ENCODE data around the gene FAU.
A peak's percentile ranks its signal among the peaks of the same experiment; 100 is the strongest.

FAU gene

DNA sequence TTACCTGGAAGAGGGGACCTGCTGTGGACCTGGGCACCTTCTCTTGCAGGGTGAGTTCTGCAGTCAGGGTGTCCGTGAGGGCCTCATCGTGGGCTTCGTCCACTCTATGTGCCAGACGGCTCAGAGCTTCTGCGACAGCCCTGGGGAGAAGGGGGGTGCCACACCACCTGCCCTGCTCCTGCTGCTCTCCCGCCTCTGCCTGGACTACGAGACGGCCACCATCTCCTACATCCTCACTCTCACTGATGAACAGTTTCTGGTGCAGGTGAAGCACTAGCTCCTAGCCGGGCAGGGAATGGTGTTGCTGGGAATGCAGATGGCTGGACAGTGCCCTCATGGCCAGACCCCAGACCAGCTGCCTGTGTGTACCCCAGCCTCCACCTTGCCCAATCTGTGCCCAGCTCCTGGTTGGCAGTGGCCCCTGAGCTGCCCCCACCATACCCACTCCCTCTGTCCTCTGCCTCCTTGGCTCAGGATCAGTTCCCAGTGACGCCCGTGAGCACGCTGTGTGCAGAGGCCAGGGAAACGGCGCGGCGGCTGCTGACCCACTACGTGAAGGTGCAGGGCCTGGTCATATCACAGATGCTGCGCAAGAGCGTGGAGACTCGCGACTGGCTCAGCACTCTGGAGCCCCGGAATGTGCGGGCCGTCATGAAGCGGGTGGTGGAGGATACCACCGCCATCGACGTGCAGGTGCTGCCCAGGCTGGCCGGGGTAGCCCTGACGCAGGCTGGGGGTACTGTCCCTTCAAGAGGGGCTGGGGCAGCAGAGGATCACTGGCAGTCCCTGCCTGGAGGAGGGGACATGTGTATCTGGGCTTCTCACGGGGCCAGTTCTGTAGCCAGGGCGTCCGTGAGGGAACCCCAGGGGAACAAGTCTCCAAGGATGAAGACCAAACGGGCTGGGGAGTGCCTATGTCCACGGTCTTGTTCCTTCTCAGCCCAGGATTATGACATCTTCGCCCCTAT is 12.4 kb downstream of the FAU start:
- FAIRE-seq (no peak), DNase-seq (ENCODE audit: insufficient read length, low spot score) (no peak)

DNA sequence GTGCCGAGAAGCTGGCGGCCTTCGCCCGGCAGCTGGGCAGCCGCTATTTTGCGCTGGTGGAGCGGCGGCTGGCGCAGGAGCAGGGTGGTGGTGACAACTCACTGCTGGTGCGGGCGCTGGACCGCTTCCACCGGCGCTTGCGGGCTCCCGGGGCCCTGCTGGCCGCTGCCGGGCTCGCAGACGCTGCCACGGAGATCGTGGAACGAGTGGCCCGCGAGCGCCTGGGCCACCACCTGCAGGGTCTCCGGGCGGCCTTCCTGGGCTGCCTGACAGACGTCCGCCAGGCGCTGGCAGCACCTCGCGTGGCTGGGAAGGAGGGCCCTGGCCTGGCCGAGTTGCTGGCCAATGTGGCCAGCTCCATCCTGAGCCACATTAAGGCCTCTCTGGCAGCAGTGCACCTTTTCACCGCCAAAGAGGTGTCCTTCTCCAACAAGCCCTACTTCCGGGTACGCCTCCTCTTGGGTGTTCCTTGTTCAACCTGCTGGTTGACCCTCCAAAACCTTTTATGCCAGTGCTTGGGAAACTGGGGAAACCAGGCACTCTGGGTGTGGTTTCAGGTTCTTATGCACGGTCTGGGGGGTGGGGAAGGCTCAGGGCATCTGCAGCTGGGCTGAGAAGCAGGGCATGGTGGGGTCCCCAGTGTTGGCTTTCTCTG is 13.3 kb downstream of the FAU start:
- DNase-seq (ENCODE audit: insufficient read length, low spot score) (no peak), FAIRE-seq (no peak)

DNA sequence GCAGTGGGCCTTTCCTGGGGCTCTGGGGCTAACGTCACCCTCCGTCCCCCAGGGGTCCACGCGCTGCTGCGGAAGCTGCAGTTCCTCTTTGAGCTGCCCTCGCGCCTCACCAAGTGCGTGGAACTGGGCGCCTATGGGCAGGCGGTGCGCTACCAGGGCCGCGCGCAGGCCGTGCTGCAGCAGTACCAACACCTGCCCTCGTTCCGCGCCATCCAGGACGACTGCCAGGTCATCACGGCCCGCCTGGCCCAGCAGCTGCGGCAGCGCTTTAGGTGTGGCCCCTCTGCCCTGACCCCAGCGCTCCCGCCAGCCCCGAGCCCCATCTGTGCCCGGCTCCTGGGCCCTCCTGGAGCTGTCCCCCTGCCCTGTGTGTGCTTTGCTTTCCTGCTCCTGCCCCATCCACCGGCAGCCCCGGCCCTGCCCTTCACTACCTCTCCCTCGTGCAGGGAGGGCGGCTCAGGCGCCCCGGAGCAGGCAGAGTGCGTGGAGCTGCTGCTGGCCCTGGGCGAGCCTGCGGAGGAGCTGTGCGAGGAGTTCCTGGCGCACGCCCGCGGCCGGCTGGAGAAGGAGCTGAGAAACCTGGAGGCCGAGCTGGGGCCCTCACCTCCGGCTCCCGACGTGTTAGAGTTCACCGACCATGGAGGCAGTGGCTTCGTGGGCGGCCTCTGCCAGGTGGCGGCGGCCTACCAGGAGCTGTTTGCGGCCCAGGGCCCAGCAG is 14.0 kb downstream of the FAU start:
- DNase-seq (ENCODE audit: insufficient read length, low spot score) = no peak
- no peak for FAIRE-seq

DNA sequence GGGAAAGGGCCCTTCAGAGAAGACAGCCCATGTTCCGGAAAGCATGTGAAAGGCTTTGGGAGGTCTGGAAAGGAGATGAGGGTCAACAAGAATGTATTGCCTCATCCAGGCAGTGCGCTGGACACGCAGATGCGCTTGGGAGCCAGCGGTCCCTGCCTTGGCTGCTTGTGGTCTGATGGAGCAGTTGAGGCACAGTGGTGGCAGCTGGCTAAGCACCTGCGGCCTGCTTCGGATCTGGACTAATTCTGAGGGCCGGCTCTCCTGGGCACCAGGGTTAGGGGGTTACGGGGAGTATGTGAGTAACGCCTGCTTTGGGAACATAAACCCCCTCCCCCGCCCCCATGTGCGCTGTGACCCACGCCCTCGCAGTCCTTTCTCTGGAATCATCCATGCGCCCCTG is 14.9 kb downstream of the FAU start:
- DNase-seq (ENCODE audit: insufficient read length, low spot score) = no peak
- no peak for FAIRE-seq

DNA sequence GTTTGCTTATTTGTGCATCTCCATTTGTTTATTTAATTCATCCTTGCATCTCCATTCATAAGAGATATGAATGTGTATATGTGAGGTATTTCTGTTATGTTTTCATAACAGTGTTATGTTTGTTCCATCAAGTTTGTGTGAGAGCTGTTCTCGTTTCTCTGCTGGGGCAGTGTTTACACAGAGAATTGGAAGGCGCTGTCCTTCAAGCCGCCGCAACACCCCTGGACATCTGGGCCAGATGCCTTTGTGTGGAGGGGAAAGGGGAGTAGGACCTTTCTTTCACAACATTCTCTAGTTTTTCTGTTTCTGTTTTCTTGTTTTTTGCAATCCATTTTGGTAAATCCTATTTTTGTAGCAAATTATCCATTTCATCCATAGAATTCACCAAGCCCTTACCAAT is 17.3 kb downstream of the FAU start:
- FAIRE-seq (no peak), DNase-seq (ENCODE audit: insufficient read length, low spot score) (no peak)

DNA sequence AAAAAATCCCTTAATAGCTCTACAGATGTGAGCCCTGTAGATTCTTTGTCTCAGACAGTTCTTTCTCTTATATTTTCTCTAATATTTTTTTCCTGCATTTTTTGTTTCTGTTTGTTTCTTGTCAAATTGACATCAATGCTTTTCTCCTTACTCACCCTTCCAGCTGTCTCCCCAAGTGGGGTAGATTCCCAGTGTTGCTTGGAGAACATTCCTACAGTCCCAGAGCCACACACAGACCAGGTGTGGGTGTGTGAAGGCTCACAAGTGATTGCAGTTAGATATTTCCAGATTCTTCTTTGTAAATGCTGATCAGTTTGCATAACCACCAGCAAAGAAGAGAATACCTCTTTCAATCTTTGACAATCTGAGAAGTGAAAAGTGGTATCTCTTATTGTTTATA is 18.5 kb downstream of the FAU start:
- no peak for DNase-seq (ENCODE audit: insufficient read length, low spot score)
- no peak for FAIRE-seq

DNA sequence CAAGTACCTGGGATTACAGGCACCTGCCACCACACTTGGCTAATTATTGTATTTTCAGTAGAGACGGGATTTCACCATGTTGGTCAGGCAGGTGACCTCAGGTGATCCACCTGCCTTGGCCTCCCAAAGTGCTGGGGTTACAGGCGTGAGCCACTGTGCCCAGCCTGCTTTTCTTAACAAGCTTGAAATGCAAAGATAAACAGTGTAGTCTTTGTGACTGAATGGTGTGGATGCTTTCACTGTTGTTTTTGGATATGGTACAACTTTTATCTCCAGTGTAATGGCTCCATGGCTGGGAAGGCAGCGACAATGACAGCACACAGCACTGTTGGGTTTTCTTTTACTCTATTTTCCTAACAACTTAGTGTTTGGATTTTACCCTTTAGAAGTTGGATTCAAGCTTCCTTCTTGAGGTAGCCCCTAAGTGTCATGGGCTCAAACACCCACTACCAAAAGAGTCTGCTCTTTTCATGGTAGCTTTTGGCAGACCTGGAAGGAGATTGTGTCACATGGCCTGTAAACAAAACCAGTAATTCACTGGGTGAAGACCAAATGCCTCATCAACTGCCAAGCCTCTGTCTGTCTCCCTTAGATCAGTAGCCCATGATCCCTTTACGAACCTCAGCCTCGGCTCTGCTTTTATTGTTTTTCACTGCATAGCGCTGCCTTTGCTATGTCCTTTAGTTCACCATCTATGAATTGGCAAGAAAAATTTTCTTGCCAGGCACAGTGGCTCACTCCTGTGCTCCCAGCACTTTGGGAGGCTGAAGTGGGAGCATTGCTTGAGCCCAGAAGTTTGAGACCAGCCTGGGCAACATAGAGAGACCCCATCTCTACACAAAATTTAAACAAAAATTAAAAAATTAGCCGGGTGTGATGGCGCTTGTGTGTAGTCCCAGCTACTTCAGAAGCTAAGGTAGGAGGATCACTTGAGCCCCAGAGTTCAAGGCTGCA is 19.5 kb downstream of the FAU start:
- DNase-seq (ENCODE audit: insufficient read length, low spot score) = no peak
- FAIRE-seq = no peak

DNA sequence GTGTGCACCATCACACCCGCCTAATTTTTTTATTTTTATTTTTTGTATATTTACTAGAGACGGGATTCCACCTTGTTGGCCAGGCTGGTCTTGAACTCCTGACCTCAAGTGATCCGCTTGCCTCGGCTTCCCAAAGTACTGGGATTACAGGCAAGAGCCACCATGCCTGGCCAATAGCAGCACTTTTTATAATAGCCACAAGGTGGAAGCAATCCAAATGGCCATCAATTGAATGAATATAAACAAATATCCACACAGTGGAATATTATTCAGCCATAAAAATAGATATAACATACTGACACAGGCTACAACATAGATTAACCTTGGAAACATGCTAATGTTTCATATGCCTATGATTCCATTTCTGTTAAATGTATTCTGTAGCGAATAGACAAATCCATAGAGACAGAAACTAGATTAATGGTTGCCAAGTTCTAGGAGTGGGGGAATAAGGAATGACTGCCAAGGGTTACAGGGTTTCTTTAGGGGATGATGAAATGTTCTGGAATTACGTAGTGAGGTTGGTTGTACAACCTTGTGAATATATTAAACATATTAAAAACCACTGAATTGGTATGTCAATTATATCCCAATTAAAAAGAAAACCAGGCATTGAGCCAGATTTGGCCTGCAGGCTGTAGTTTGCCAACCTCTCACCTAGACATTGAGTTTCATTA is 21.1 kb downstream of the FAU start:
- no peak for DNase-seq (ENCODE audit: insufficient read length, low spot score)
- no peak for FAIRE-seq

DNA sequence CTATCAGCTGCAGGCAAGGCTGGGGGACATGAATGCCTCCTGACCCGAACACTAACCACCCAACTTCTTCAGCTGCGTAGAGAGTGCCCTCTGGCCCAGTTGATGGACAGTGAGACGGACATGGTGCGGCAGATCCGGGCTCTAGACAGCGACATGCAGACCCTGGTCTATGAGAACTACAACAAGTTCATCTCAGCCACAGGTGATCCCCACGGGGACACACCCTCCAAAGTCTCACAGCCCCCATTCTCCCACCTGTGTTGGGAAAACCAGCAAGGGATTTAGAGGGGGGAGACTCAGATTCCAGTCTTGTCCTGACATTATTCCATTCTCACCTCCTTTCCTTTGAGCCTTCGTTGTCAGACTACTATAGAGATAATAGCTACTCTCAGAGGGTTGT is 25.0 kb downstream of the FAU start:
- DNase-seq (ENCODE audit: insufficient read length, low spot score) = no peak
- FAIRE-seq = no peak

DNA sequence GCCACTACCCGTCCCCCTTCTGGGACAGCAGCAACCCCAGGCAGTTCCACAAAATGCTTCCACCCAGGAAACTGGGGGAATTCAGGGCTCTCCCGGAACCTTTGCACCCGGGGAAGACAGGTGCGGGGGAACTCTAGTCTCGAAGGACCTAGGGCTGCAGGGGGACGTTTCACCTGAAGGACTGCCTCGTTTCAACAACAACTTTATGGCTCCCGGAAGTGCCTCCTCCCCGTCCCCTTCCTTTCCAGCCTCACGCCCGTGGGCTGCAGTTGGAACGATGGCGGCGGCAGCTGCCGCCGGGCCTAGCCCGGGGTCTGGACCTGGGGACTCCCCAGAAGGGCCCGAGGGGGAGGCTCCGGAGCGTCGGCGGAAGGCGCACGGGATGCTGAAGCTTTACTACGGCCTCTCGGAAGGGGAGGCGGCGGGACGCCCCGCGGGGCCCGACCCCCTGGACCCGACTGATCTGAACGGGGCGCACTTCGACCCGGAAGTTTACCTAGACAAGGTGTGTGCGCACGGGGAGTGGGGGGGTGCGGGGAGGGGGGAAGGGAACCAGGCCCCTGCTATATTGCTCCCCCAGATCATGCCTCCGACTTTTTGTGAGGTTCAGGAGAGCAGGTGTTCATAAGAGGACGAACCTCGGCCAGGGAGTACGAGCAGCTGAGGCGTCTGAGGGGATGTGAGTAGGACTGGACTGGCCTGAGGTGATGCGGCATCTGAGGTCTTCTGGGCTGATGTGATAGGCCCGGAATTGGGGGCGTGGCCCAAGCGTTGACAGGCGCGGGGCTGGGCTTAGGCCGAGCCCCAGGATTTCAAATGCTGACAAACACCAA is 25.7 kb downstream of the FAU start, which contains the start of gene VPS51:
Gene VPS51, plus strand, starts transcription at position 241 of the 833 bp plus-strand sequence. Its CDS starts 37 bp downstream, at position 278.
- peak; percentile 94 for FAIRE-seq
- DNase-seq (ENCODE audit: insufficient read length, low spot score) = peak; percentile 95

DNA sequence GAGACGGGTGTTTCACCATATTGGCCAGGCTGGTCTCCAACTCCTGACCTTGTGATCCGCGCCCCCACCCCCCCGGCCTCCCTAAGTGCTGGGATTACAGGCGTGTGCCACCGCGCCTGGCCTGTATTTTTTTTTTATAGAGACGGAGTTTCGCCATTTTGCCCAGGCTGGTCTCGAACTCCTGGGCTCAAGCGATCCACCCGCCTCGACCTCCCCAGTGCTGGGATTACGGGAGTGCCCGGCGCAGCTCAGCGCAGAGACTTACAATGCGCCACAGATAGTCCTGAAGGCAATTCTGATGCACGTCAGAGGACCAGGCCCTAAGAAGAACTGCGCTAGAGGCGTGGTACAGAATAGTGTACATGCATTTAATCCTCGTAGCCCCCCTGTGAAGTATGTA is 26.5 kb downstream of the FAU start:
- DNase-seq (ENCODE audit: insufficient read length, low spot score) = no peak
- FAIRE-seq = no peak

DNA sequence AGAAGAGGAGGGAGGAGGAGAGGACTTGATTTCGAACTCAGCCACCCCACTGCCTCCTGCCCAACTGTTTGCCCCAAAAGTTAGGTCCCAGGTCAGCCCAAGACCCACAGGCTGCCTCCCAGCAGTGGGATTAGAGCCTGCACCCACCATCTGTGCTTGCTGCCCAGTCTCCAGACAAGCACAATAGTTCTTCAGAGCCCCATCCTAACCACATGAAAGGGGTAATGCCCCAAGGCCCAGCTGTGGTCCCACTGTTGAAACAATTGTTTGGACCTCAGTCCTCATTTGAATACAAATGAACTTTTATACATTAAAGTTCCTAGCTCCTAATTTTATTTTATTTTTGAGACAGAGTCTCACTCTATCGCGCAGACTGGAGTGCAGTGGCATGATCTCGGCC is 31.3 kb downstream of the FAU start:
- FAIRE-seq (no peak), DNase-seq (ENCODE audit: insufficient read length, low spot score) (no peak)

DNA sequence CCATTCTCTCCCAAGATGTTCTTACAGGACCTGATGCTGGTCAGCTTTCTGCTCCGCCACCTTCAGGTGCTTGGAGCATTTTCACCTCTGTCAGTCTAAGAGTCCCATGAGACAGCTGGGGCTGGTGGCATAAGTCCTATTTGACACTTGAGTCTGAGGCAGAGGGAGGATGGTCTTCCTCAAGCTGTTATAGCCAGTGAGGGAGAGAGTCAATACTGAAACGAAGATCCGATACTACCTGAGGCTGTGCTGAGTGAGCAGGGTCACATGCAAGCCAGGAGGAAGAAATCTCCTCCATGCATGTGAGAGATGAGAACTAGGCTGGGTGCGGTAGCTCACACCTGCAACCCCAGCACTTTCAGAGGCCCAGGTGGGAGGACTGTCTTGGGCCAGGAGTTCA is 32.3 kb downstream of the FAU start:
- no peak for FAIRE-seq
- no peak for DNase-seq (ENCODE audit: insufficient read length, low spot score)

DNA sequence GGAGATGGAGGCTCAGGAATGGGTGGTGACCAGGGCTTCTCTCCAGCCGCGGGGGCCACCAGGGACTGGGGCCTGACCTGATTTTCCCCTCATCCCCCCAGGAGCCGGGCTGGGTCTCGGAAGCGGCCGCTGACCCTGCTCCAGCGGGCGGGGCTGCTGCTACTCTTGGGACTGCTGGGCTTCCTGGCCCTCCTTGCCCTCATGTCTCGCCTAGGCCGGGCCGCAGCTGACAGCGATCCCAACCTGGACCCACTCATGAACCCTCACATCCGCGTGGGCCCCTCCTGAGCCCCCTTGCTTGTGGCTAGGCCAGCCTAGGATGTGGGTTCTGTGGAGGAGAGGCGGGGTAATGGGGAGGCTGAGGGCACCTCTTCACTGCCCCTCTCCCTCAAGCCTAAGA is 34.1 kb downstream of the FAU start:
- DNase-seq (ENCODE audit: insufficient read length, low spot score) (no peak), FAIRE-seq (no peak)

DNA sequence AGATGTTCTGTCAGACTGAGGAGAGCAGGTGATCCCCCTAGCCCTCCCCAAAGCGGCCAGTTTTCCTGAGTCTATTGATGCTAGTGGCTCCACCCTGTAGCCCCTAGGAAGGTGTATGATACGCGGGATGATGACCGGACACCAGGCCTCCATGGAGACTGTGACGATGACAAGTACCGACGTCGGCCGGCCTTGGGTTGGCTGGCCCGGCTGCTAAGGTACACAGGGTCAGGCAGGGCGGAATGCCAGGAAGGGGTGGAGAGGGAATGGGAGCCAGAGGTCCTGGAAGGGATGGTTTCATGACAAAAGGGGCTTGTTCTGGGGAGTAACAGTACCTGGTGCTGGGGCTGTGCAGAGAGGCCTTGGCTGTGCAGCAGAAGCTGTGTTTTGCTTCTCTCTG is 34.7 kb downstream of the FAU start:
- FAIRE-seq = no peak
- DNase-seq (ENCODE audit: insufficient read length, low spot score) = no peak

DNA sequence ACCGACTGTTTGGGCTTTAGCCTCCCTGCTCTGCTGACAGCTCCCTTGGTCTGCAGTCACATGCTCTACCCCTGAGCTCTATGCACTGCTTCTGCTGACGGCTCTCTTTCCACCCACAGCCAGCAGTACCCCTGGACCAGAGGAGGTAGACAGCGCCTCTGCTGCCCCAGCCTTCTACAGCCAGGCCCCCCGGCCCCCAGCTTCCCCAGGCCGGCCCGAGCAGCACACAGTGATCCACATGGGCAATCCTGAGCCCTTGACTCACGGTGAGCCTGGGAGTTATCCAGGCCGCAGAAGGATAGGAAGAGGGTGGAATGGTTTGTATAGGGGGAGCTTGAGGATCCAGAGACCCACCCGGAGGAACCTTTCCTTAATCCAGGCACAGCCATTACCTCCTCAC is 35.1 kb downstream of the FAU start:
- FAIRE-seq (no peak), DNase-seq (ENCODE audit: insufficient read length, low spot score) (no peak)

DNA sequence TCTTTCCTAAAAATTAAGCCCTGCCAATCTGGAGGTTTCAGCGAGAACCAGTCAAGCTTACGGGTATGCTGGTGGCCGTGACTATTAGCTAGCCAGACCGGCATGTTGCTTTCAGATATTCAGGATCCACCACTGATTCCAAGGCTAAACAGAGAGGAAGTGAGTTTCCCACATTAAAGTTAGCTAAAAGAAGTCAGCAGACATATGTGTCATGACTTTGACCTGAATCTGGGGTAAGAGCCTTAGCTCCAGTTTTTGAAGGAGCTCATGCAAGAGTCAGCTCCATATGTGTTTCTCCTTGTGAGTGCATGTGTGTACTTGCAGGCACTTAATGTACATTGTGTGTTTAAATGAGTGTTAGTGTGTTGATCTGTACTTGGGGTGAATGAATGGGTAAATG is 36.5 kb downstream of the FAU start:
- no peak for FAIRE-seq
- no peak for DNase-seq (ENCODE audit: insufficient read length, low spot score)

DNA sequence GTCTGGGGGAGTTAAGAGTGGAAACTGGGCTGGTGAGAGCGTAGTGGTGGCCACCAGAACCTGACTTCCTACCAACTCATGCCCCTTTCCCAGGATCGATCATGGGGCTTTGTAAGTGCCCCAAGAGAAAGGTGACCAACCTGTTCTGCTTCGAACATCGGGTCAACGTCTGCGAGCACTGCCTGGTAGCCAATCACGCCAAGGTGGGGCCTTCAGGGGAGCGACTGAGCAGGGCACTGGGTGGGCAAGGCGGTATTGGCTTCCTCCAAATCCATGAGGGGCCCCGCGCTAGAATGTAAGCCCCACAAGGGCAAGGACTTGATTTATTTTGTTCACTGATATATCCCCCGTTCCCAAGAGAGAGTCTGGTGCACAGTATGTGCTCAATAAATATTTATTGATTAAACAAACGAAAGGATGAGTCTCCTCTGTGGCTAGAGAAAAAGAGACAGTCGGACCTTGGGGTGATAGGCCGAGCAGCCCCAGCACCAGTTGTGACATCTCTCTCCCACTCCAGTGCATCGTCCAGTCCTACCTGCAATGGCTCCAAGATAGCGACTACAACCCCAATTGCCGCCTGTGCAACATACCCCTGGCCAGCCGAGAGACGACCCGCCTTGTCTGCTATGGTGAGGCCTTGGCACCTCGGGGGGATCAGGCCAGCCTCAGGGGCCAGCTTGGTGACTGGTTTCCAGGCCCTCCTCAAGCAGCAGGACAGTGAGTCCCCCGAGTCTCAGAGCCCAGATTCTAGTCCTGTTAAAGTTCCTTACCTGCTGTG is 37.1 kb downstream of the FAU start:
- FAIRE-seq = no peak
- no peak for DNase-seq (ENCODE audit: insufficient read length, low spot score)

All from GM19239 (cell line).